ENCODE results near the gene GNB1L. TPM values are rescaled to one million over a fixed set of nuclear protein-coding genes. Genes with fewer than 3 reads are reported as not detected.

Gene GNB1L
- total and polyA plus RNA-seq, 9 of the 15 experiments (the other 6 are each of a cell fraction or from before 2014, with no cell fraction given): 0.56 to 50.5 (median 10.2) TPM

GRCh38 chr22:19874307-19875060, 19.8 kb upstream of the GNB1L start (continued):
- TF ChIP-seq PCBP1 (IDR thresholded peaks at IDR 0.05; ENCODE audit: low read depth, low read length, poor library complexity, severe bottlenecking): peak; percentile 11
- TF ChIP-seq MLLT1 (IDR thresholded peaks at IDR 0.05): no peak
- peak; percentile 44; the same call in 1 of the 2 replicates for TF ChIP-seq POLR2G (IDR thresholded peaks at IDR 0.05; ENCODE audit: low read depth, low read length)
- TF ChIP-seq HMGN3 (IDR thresholded peaks at IDR 0.05; ENCODE audit: borderline replicate concordance, extremely low read depth, insufficient read length, low read depth, low read length): peak; percentile 4
- no peak for TF ChIP-seq GMEB1 (CRISPR knock-in tag; IDR thresholded peaks at IDR 0.05)
- no peak for TF ChIP-seq TAF7 (tag; IDR thresholded peaks at IDR 0.05)
- TF ChIP-seq EZH2 (IDR thresholded peaks at IDR 0.05; ENCODE audit: borderline replicate concordance, low read depth, low read length): no peak
- peak; percentile 28 for TF ChIP-seq WHSC1 (IDR thresholded peaks at IDR 0.05; ENCODE audit: low read length)
- TF ChIP-seq RBM14 (IDR thresholded peaks at IDR 0.05; ENCODE audit: borderline replicate concordance, insufficient read depth, low read depth, low read length): 0 out of 2 replicates have a peak, but pooled peaks have one; percentile 24
- no peak for TF ChIP-seq E4F1 (CRISPR knock-in tag; IDR thresholded peaks at IDR 0.05; ENCODE audit: borderline replicate concordance)
- peak; percentile 90 for TF ChIP-seq PKNOX1 (IDR thresholded peaks at IDR 0.05)
- TF ChIP-seq TBL1XR1 (IDR thresholded peaks at IDR 0.05; ENCODE audit: low read length in 2 of 2): no peak
- TF ChIP-seq CREM (IDR thresholded peaks at IDR 0.05; ENCODE audit: low read depth): no peak
- no peak for TF ChIP-seq CTBP1 (IDR thresholded peaks at IDR 0.05; ENCODE audit: borderline replicate concordance)
- TF ChIP-seq HNRNPUL1 (IDR thresholded peaks at IDR 0.05; ENCODE audit: low read length): no peak
- peak; percentile 8 for TF ChIP-seq FIP1L1 (IDR thresholded peaks at IDR 0.05; ENCODE audit: low read depth, low read length, poor library complexity, severe bottlenecking)
- TF ChIP-seq SPI1 (IDR thresholded peaks at IDR 0.05; ENCODE audit: borderline replicate concordance, low read depth, low read length): no peak
- no peak for TF ChIP-seq PURB (CRISPR knock-in tag; IDR thresholded peaks at IDR 0.05; ENCODE audit: low read depth)
- peak; percentile 3 for TF ChIP-seq RBBP5 (IDR thresholded peaks at IDR 0.05; ENCODE audit: borderline replicate concordance, insufficient read depth, low read length, poor library complexity, severe bottlenecking)
